ENCODE results near the gene PIAS3.
A peak's percentile ranks its signal among the peaks of the same experiment; 100 is the strongest.
"Not testable (repeated sequence)": the region's sequence is repeated elsewhere in the genome, so short reads cannot be mapped to it uniquely, and the experiment has no call there.

The PIAS3 gene

GRCh38 chr1:145871994-145872924, 13.4 kb upstream of the PIAS3 start:
- peak; percentile 7 for DNase-seq

- no peak for DNase-seq
These were observed 9.4 kb upstream of the PIAS3 start for GRCh38 chr1:145868232-145868631.

- DNase-seq = no peak
These were observed 4.6 kb upstream of the PIAS3 start for GRCh38 chr1:145863282-145864018.

GRCh38 chr1:145859491-145860023, 676 bp upstream of the PIAS3 start:
- DNase-seq = peak; percentile 61

- DNase-seq = peak; percentile 47
These were observed 512 bp downstream of the PIAS3 start for GRCh38 chr1:145858238-145858900.

GRCh38 chr1:145857170-145857569, 1.7 kb downstream of the PIAS3 start:
- DNase-seq = no peak

GRCh38 chr1:145855426-145855948, 3.4 kb downstream of the PIAS3 start:
- no peak for DNase-seq

- DNase-seq = no peak
These were observed 9.3 kb downstream of the PIAS3 start for GRCh38 chr1:145849356-145850160.

GRCh38 chr1:145847827-145848226, 11.1 kb downstream of the PIAS3 start:
- no peak for DNase-seq

- DNase-seq = no peak
These were observed 12.7 kb downstream of the PIAS3 start for GRCh38 chr1:145846201-145846612.

GRCh38 chr1:145845514-145846161, 13.2 kb downstream of the PIAS3 start, which contains the start of gene NUDT17:
Gene NUDT17, plus strand, starts transcription at chr1:145845630. Its CDS starts 11 bp downstream, at chr1:145845641.
- peak; percentile 68 for DNase-seq

GRCh38 chr1:145845144-145845513, 13.8 kb downstream of the PIAS3 start:
- no peak for DNase-seq

- DNase-seq = no peak
These were observed 15.8 kb downstream of the PIAS3 start for GRCh38 chr1:145843031-145843430.

- DNase-seq = no peak
These were observed 21.2 kb downstream of the PIAS3 start for GRCh38 chr1:145837656-145838055.

- DNase-seq = not testable (repeated sequence)
These were observed 28.1 kb downstream of the PIAS3 start for GRCh38 chr1:145830810-145831209.

- DNase-seq = no peak
These were observed 30.4 kb downstream of the PIAS3 start for GRCh38 chr1:145828367-145829026.

GRCh38 chr1:145827966-145828365, 30.9 kb downstream of the PIAS3 start:
- no peak for DNase-seq

- DNase-seq = no peak
These were observed 32.9 kb downstream of the PIAS3 start for GRCh38 chr1:145826030-145826429.

- DNase-seq = no peak
These were observed 34.4 kb downstream of the PIAS3 start for GRCh38 chr1:145824499-145824842.

GRCh38 chr1:145823565-145824498, 35.0 kb downstream of the PIAS3 start, which contains the start of the genes POLR3C and RNF115:
Gene POLR3C, plus strand, starts transcription at chr1:145824200. Its CDS starts 1,577 bp downstream, at chr1:145825777.
Gene RNF115, minus strand, starts transcription at chr1:145824095. Its CDS starts 222 bp downstream, at chr1:145823873.
- peak; percentile 70 for DNase-seq
